Stimulated activated CD8-positive, alpha-beta memory T cell treated with anti-CD3 and anti-CD28 coated beads, Interleukin-15, amount 100 ng/mL, for 1 hour (primary cell): ENCODE results near the gene FAM131C.
"Not testable (repeated sequence)": the region's sequence is repeated elsewhere in the genome, so short reads cannot be mapped to it uniquely, and the experiment has no call there.

Experiments
- DNase-seq: peaks from one replicate; pipeline ENCODE4 v3.0.0-alpha.2; 2020; ENCODE audit warnings: low read depth

The FAM131C gene

DNA sequence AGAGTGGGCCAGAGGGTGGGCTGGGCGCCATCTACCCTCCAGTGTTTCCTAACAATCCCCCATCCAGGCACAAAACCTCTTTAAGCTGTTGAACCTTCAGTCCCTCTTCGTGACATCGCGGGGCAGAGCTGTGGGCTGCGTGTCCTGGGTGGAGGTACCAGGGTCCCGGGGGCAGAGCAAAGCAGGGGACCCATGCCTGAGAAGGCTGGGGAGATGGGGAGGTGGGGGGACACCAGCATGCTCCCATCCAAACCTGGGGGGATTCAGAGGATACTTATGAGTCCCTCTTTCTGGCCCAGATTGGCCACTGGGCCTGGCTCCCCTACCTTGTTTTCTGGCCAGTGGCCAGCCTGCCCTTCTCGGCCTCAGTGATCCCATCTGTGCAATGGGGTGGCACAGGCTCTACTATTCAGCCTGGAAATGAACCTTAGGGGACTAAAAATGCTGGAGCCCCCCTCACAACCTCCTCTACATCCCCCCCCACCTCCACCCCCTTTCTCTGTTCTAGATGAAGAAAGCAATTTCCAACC lies 40.3 kb downstream of the FAM131C start:
- DNase-seq = not testable (repeated sequence)

DNA sequence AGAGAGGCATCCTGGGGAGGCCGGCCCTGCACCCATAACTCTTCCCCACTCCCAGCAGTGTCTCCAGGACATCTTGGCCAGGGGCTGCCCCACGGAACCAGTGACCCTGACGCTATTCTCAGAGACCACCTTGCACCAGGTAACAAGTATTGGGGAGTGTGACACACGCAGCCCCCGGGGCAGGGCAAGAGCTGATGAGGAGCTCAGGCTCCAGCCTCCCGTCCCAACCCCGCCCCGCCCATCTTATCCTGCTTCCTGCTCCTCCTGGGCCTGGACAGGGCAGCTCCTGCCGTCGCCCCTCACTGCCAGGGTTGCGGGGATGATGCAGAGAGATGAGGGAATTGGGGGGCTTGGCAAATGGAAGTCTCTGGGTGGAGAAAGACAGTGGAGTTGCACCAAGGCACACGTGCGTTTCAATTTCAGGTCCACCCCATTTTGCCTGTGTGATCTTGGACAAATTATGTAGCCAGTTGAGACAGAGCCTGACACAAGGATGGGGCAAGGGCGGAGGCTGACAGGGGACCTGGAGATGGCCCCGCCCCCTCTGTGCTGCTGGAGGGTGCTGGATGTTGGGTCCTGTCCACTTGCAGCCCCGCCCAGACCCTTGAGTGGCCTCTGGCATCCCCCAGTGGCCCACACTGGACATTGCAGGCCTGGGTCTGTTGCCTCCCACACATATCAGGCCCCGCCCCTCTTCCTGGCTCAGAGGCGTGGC lies 40.9 kb downstream of the FAM131C start:
- DNase-seq = no peak

DNA sequence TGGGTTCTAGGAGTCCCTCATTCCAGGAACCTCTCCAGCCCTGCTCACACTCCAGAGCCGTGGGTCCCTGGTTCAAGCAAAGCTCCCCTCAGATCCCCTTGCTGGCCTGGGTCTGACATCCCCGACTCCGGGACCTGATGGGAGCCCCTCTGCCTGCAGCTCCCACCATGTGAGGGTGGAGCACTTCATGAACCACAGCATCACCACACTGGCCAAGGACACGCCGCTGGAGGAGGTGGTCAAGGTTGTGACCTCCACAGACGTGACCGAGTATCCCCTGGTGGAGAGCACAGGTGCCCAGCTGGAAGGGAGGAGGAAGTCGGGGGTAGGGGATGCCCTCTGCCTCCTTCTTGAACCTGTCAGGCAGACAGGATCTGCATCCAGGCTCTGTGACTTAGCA lies 41.9 kb downstream of the FAM131C start:
- no peak for DNase-seq

DNA sequence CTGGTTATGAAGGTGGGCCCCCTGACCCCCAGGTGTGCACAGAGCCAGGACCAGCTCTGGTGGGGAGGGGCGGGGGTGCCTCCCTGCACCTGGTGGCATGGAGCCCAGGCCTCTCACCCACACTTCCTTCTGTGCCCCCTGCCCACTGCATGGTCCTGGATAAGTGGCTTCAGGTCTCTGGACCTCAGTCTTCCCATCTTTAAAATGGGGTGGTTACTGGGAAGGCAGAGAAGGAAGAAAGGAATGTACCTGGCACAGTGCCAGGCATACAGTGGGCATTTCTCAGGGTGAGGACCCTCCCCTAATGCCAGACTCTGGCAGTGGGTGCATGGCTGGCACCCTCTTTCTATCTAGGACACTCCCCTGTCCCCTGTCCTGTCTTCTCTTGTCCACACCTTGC lies 44.2 kb downstream of the FAM131C start:
- DNase-seq = no peak

DNA sequence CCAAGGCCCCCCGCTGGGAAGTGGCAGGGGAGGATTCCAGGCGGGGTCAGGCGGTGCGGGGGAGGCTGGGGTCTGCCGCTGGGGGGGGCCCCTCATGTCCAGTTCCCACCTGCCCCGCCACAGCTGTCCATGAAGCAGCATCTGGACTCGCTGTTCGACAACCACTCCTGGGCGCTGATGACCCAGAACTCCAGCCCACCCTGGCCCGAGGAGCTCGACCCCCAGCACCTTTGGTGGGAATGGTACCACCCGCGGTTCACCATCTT lies 44.5 kb downstream of the FAM131C start:
- DNase-seq = not testable (repeated sequence)

DNA sequence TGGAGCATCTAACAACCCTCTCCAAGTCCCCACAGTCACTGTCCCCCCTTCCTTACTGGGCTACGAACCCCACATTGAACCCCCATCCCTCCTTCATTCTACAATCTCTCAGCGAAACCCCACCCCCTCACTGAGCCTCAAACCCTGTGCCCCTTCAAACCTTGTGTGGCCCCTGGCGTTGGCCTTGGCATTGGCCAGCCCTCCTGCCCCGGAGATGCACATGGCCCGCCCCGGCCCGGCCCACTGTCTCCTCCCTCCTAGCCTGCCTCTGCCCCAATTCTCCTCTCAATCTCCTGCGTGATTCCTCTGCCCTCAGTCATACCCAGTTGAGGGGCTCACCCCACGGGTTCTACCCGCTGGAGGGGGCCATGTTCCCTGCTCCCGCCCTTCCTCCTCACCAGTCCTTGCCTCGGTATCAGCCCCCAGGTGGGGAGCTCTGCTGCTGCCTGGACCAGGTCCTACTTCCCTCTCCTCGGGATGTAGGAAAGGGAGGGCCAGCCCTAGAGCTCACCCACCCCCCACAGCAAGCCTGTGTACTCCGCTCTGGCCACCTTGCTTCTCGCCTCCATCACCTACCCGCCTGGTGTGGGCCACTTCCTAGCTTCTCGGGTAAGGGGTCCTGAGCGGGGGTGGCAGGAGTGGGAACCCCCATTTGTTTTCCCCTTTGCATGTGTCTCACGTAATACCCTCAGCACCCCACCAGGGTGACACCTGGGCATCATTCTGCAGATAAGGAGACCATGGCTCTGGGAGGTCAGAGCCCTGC lies 45.0 kb downstream of the FAM131C start:
- DNase-seq = no peak

DNA sequence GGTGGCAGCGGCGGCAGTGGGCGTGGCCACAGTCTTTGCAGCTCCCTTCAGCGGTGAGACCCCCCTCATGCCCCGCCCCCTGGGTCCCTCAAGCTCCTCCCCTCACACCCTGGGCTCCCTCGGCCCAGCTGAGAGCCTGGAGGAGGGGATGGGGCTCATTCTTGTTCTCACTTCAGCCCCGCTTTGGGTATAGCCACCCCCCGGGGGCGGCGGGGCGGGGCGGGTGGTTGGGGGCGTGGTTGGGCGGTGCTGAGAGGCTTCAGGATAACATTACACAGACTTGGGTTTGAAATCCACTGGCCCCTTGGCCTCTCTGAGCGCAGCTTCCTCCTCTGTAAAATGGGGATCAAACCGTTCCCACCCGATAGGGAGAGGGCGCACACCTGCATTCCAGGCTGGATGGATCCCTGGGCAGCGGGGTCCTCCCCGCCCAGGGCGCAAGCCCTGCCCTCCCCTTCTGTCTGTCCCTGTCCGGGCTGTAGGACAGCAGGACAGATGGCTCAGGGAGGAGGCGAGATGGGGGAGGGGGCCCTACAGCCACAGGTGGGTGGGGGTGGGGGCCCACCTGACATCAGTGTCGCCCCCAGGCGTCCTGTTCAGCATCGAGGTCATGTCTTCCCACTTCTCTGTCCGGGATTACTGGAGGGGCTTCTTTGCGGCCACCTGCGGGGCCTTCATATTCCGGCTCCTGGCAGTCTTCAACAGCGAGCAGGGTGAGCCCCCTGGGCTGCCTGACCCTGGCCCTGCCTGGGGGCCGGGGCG lies 46.5 kb downstream of the FAM131C start:
- no peak for DNase-seq

DNA sequence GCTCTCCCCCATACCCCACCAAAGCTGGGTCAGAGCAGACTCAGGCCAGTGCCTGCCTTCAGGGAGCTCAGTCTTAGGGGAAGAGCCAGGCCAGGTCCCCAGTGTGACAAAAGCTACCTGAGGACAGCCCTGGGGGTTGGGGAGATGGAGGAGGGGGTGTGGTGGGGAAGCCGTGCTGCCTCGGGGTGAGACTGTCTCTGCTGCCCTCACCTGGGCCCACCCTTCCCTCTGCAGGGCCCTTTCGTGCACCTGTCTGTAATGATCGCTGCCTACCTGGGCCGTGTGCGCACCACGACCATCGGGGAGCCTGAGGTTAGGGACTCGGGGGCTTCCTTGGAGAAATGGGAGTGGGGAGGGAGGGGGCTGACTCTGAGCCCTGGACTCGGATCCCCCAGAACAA lies 47.1 kb downstream of the FAM131C start:
- not testable (repeated sequence) for DNase-seq

DNA sequence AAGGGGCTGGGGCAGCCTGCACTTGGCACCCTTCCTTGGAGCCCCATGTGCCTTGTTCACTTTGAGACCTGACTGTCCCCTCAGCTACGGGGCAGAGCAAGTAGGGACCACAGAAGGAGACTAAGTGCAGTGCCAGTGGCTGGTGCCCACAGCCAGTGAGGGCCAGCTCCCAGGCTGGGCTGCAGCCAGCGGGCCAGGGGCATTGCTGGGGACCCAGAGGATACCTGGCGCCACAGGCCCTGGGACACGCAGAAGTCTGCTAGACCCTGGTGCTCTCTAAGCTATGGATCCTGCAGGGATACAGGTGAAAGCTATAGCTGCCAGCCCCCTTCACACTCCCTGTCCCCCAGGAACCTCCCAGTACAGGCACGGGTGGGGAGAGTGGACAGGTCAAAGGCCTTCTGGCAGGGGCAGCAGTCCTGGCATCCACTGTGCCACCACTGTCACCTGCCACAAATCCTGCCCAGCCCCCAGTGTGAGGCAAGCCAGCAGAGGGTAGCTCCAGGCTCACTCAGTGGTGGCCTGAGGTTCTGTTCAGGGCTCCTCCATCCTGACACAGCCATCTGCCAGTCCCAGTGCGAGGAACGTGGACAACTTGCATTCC lies 50.3 kb downstream of the FAM131C start:
- no peak for DNase-seq

DNA sequence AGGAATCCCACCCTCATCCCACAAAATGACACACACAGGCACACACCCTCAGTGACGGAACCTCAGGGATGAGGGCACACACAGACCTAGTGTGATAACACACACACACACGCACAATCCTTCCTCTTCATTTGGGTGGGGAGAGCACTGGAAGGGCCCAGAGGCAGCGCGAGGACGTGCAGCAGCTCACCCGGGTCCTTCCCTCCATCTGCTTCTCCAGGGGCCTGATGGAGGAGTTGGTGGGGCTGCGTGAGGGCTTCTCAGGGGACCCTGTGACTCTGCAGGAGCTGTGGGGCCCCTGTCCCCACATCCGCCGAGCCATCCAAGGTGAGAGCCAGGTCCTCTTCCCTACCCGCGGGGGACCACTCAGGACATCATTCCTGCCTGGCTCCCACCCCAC lies 51.1 kb downstream of the FAM131C start:
- DNase-seq = no peak

DNA sequence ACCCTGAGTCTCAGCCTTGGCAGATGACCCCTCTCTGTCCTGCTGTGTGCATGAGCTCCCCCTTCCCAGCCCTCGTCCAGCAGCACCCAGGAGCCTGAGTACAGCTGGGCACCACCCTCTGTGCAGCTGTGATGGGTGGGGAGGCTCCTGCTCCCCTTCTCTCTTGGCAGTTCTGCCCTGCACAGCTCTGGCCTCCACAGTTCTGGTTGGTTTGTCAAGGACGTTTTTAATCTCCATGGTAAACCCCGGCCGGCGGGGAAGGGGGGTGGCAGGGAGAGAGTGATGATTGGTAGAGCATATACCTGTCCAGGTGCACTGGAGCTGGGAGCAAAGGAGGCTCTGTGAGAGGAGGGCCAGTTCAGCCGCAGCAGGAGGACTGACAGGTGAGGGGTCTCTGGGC lies 51.8 kb downstream of the FAM131C start, which contains the start of gene CLCNKA:
CLCNKA (plus strand) TSS at position 356 of the 400 bp plus-strand sequence. CDS start 584 bp downstream, outside the sequence.
- no peak for DNase-seq

DNA sequence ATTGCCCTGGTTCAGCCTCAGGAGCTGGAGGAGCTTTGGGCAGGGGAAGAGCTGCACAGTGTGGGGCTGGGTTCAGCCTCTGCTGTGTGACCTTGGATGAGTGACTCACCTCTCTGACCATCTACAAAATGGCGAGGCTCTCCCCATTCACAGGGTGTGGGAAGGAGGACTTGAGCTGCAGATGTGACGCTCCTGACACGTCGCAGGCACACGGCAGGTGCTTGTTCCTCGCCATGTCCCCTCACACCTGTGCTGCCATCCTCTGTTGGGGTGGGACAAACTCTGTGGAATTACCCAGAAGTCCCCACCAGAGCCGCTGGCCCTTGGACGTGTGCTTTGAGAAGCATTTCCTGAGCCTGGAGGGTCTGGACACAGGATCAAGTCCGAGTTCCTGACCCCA lies 52.6 kb downstream of the FAM131C start:
- not testable (repeated sequence) for DNase-seq

DNA sequence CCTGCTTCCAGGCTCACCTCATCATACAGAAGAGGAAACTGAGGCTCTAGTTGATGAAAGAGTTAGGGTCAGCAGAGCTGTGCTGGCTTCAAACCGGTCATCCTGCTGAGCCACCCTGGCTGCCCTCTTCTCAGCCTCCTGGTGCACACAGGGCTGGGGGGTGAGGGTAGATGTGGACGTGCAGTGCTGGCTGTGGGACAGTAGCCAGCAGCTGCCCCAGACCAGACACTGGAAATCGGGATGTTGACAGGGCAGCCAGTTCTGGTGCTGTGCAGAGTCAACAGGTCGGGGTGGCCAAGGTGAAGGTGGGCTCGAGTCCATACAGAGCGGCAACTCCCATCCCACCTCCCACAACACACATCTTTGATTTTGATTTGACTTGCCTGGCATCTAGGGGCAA lies 53.1 kb downstream of the FAM131C start:
- DNase-seq = no peak

DNA sequence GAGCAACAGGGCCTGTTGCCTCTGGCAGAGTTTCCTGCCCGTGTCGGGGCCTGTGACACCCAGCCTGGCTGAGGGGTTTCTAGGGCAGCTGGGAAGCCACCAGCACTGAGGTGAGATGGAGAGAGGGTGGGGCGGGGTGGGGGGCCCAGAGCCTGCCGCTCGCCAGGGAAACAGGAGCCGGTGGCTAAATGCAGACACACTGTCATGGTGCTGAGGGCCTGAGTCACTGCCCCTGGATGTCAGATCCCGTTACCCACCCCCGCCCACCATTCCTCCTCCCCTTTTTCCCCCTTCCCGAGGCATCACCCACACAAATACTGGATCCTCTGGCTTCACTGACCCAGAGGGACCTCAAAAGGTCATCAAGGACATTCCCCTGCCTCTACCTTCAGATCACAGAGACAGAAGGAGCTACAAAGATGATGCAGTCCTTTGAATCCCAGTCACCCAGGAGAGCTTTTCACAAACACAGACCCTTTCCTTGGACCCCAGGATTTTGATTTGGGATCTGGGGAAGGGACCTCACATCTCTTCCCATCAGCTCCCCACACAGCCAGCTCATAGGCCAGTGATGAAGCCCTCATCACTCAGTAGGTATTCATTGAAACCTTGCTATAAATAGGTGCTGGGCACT lies 53.7 kb downstream of the FAM131C start:
- DNase-seq = no peak

DNA sequence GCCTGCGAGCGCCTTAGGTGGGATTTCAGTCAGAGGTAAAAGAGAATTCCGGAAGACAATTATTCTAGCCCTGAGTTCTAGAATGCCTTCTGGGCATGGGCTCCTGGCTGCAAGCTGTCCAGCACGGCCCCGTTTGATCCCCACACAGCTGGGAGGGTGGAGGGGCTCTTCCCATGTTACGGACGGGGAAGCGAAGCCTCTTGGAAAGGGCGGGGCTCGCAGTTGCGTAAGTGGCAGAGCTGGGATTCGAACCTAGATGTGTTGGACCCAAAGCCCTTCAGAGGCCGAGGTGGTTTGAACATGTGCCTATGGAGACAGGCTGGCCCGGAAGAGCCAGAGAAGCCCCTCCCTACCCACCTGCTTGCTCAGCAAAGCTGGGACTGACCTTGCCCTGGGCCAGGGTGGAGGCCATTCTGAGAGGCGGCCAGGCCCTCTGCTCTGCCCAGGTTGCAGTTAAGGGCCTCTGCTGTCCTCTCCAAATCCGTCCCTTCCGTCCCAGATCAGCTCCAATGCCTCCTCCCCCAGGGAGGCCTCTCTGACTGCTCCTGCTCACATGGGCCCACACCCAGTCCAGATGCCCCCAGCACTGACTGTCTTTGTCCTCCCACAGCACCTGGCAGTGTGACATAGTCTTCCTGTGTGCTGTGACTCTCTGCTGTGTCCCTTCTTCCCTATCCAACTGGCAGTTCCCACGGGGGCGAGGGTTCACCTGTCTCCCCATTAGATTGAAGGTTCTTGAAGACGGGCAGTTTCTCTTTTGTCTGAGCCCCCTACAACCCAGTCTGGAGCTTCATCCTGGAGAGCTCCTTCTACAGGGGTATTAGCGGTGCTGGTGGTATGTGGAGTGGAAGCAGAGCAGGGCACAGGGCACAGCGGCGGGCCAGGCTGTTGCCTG lies 54.5 kb downstream of the FAM131C start:
- DNase-seq = no peak

DNA sequence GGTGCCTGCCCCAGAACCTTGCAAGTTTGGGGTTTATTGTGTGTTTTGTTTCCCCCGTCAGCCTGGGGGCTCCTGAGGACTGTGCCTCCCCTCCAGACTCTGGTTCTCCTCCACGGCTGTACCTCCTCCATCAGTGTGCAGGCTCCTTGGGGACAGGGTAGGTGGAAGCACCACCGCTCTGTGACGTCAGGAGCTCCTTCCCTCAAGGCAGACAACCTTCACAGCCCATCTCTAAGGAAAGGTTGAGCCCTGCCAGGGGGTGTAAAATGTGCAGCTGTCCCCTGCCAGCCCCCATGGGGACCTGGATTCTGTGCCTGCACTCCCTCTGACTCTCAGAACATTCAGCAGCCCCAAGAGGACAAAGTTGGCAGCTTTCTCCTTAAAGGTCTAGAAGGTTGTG lies 55.1 kb downstream of the FAM131C start:
- DNase-seq = no peak

DNA sequence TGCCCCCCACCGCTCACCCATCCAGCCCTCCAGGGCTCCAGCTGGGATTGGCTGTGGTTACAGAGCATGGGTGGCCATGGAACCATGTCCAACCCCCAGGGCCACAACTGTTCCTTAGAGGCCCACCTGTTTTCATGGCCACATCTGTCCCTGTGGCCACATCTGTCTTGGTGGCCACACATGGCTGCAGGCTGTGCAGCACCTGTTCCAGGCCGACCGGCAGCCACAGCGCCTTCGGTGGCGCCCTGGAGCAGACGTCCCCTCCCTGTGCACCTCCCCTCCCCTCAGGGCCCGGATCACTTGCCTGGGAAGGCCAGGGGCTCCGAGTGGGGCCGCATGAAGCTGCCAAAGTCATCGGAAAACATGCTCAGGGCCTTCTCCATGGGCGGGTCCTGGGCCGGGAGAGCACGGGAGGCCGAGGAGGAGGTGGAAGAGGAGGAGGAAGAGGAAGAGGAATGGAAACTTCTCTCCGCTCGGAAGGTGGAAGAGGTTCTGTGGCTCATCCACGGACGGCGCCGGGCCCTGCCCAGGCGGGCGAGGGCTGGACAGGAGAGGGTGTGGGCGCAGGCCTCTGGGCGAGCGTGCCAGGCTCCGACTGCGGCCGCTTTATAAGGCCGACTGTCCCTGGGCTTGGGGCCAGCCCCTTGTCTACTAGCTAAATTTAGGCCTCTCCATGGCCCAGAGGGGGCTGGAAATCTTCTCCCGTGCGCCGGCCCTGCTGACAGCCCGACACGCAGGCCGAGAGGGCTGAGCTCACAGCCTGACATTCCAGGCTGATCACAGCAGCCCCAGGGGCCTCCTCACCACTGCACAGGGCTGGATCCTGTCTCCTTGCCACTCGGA lies 55.8 kb downstream of the FAM131C start, which contains the start of gene HSPB7:
HSPB7 (minus strand) TSS at position 583 of the 843 bp plus-strand sequence; CDS start at position 503, 80 bp downstream.
- DNase-seq = no peak

DNA sequence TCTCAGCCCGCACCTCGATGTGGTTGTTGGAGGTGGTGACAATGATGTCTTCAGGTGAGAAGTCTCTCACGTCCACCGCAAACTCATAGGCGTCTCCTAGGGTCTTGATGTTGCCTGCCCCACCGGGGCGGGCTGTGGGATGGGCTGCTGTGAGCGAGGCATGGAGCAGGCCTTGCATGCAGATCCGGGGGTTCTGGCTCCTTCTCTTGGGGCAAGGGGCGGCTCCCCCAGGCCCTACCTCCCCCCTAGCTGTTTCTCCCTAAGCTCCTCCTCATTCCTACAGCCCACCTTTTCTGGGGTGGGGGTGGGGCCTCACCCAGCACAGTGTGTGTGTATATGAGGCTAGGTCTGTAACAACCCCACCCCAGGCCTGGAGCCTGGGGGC lies 56.4 kb downstream of the FAM131C start:
- no peak for DNase-seq

DNA sequence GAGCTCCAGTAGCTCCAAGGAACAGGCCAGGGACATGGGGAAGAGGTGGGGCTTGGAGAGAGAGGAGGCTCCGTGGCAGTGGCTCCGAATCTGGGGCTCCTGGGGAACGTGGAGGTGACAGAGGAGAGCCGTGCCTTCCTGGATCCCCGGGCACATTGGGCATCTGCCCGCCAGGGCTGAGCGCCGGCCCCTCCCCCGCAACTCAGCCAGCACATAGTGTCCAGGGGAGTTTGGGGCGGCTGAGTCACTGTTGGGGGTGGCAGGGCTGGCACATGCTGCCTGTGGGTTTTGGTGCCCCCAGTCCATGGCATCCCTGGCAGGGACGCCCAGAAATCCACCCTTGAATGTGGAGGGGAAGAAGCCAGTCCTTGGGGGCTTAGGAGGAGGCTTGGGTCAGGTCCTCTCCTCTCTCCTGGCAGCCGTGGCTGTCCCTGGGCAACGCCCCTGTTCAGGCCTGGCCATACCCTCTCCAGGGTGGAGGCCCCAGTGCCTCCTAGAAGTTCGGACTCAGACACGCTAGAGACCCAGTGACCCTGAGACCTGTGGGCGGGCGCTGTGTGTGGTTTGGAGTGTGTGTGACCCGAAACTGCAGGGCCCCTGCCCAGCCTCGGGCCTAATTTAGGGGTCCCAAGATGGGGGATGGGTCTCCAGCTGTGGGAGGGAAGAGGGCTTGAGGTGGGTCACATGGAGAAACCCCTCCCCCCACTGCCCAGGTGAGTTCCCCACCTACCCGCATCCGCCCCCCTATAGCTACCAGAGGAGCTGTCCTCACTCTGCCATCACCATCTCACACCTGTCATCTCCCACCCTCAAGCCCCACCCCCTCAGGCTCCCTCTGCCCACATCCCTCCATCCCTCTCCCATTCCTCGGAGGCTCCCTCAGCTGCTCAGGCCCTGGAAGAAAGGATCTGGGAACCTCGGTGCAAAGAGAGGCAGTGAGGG lies 57.2 kb downstream of the FAM131C start:
- no peak for DNase-seq
